HepG2 (cell line): ENCODE measurements around the gene MRPL27. TPM values are rescaled to one million over a fixed set of nuclear protein-coding genes. Genes with fewer than 3 reads are reported as not detected.
A peak's percentile ranks its signal among the peaks of the same experiment; 100 is the strongest.

Experiments
- GMEB2 ChIP-seq: IDR thresholded peaks from 2 replicates; pipeline ENCODE4 v1.6.1; 2016; ENCODE audit warnings: missing biosample characterization, missing genetic modification reagents, low read depth
- MEIS2 ChIP-seq: sonication (generic); formaldehyde crosslinking; IDR thresholded peaks from 2 replicates; pipeline ENCODE4 v1.9.0; 2021; ENCODE audit warnings: mild to moderate bottlenecking, missing genetic modification reagents
- PRDM10 ChIP-seq: sonication (generic); formaldehyde crosslinking; IDR thresholded peaks from 2 replicates; pipeline ENCODE4 v1.4.0; 2020; ENCODE audit warnings: low read depth, missing genetic modification reagents
- SIX1 ChIP-seq: sonication (generic); formaldehyde crosslinking; IDR thresholded peaks from 2 replicates; pipeline ENCODE4 v1.4.0; 2020; ENCODE audit warnings: missing genetic modification reagents, borderline replicate concordance
- SMAD3 ChIP-seq: sonication (generic); formaldehyde crosslinking; IDR thresholded peaks from 2 replicates; pipeline ENCODE4 v1.4.0; 2020; ENCODE audit warnings: missing genetic modification reagents
- TBX2 ChIP-seq: sonication (generic); formaldehyde crosslinking; IDR thresholded peaks from 2 replicates; pipeline ENCODE4 v1.5.0; 2020; ENCODE audit warnings: missing genetic modification reagents, mild to moderate bottlenecking, borderline replicate concordance
- ZNF274 ChIP-seq: sonication (generic); formaldehyde crosslinking; IDR thresholded peaks from 2 replicates; pipeline ENCODE4 v1.5.1; 2020; ENCODE audit warnings: mild to moderate bottlenecking, missing genetic modification reagents
- ZNF282 ChIP-seq: fragments of 450-650 bp; IDR thresholded peaks from 2 replicates; pipeline ENCODE4 v1.6.1; 2018; ENCODE audit not compliant: partially characterized antibody
- ZNF670 ChIP-seq: sonication (generic); formaldehyde crosslinking; IDR thresholded peaks from 2 replicates; pipeline ENCODE4 v1.8.0; 2022; ENCODE audit warnings: mild to moderate bottlenecking, missing genetic modification reagents, borderline replicate concordance
- ZNF839 ChIP-seq: sonication (generic); formaldehyde crosslinking; IDR thresholded peaks from 2 replicates; pipeline ENCODE4 v1.4.0; 2020; ENCODE audit warnings: missing genetic modification reagents, mild to moderate bottlenecking, borderline replicate concordance
- ZSCAN30 ChIP-seq: sonication (generic); formaldehyde crosslinking; IDR thresholded peaks from 2 replicates; pipeline ENCODE4 v1.5.0; 2020; ENCODE audit warnings: mild to moderate bottlenecking, missing genetic modification reagents
- polyA plus RNA-seq, 8 experiments: library from polyadenylated mRNA; depleted of rRNA in 3 of 8; stranded (reverse) in 7 of 8; unstranded in 1 of 8; fragments of >200 nt; fragmentation: Illumina TruSeq in 4 of 8; extraction: Trizol in 4 of 8; gene quantifications; 2 replicates each; pipeline versions ENCODE4 v1.2.1 to v1.2.3, GENCODE V29; 2011 to 2016; ENCODE audit warnings: low read depth in 4 of 8, missing spikeins in 1 of 8, mixed read lengths in 1 of 8; ENCODE audit not compliant: insufficient read depth in 1 of 8
- total RNA-seq, 5 experiments: library from RNA; depleted of rRNA; stranded (reverse); fragments of >200 nt; fragmentation: Illumina TruSeq; extraction: Trizol; gene quantifications; 2 replicates each; pipeline ENCODE4 v1.2.3, GENCODE V29; 2016; ENCODE audit warnings: low read depth in 1 of 5
- TF ChIP-seq, protein P1 (sequence below): sonication (generic); formaldehyde crosslinking; IDR thresholded peaks from 2 replicates; pipeline ENCODE4 v1.9.0; 2021; ENCODE audit warnings: missing genetic modification reagents, borderline replicate concordance
- TF ChIP-seq, protein P2 (sequence below): sonication (generic); formaldehyde crosslinking; IDR thresholded peaks from 2 replicates; pipeline ENCODE4 v1.4.0; 2020; ENCODE audit warnings: missing genetic modification reagents, mild to moderate bottlenecking, borderline replicate concordance
- TF ChIP-seq, protein P3 (sequence below): sonication (generic); formaldehyde crosslinking; IDR thresholded peaks from 2 replicates; pipeline ENCODE4 v1.4.0; 2020; ENCODE audit warnings: missing genetic modification reagents

Gene MRPL27
- total and polyA plus RNA-seq, 2 of the 13 experiments (the other 11 are each of a cell fraction or from before 2014, with no cell fraction given) = 137 to 217 TPM

- TF ChIP-seq GMEB2 (CRISPR knock-in tag) (peak; percentile 14; the same call in 1 of the 2 replicates), ZNF274 (CRISPR knock-in tag) (peak; percentile 95), ZNF670 (peak; percentile 89), ZNF282 (no peak), PRDM10 (CRISPR knock-in tag) (peak; percentile 70; the same call in 1 of the 2 replicates), ZSCAN30 (no peak), SIX1 (CRISPR knock-in tag) (peak; percentile 52; the same call in 1 of the 2 replicates), SMAD3 (CRISPR knock-in tag) (peak; percentile 96), TBX2 (CRISPR knock-in tag) (peak; percentile 97), MEIS2 (CRISPR knock-in tag) (peak; percentile 85), ZNF839 (CRISPR knock-in tag) (peak; percentile 97; the same call in 1 of the 2 replicates)
- TF ChIP-seq, protein P1, sequence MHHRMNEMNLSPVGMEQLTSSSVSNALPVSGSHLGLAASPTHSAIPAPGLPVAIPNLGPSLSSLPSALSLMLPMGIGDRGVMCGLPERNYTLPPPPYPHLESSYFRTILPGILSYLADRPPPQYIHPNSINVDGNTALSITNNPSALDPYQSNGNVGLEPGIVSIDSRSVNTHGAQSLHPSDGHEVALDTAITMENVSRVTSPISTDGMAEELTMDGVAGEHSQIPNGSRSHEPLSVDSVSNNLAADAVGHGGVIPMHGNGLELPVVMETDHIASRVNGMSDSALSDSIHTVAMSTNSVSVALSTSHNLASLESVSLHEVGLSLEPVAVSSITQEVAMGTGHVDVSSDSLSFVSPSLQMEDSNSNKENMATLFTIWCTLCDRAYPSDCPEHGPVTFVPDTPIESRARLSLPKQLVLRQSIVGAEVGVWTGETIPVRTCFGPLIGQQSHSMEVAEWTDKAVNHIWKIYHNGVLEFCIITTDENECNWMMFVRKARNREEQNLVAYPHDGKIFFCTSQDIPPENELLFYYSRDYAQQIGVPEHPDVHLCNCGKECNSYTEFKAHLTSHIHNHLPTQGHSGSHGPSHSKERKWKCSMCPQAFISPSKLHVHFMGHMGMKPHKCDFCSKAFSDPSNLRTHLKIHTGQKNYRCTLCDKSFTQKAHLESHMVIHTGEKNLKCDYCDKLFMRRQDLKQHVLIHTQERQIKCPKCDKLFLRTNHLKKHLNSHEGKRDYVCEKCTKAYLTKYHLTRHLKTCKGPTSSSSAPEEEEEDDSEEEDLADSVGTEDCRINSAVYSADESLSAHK (CRISPR knock-in tag) = peak; percentile 88; the same call in 1 of the 2 replicates
- TF ChIP-seq, protein P2, sequence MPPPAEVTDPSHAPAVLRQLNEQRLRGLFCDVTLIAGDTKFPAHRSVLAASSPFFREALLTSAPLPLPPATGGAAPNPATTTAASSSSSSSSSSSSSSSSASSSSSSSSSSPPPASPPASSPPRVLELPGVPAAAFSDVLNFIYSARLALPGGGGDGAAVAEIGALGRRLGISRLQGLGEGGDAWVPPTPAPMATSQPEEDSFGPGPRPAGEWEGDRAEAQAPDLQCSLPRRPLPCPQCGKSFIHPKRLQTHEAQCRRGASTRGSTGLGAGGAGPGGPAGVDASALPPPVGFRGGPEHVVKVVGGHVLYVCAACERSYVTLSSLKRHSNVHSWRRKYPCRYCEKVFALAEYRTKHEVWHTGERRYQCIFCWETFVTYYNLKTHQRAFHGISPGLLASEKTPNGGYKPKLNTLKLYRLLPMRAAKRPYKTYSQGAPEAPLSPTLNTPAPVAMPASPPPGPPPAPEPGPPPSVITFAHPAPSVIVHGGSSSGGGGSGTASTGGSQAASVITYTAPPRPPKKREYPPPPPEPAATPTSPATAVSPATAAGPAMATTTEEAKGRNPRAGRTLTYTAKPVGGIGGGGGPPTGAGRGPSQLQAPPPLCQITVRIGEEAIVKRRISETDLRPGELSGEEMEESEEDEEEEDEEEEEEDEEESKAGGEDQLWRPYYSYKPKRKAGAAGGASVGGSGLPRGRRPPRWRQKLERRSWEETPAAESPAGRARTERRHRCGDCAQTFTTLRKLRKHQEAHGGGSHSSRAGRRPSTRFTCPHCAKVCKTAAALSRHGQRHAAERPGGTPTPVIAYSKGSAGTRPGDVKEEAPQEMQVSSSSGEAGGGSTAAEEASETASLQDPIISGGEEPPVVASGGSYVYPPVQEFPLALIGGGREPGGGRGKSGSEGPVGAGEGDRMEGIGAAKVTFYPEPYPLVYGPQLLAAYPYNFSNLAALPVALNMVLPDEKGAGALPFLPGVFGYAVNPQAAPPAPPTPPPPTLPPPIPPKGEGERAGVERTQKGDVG (CRISPR knock-in tag) = peak; percentile 93
- TF ChIP-seq, protein P3, sequence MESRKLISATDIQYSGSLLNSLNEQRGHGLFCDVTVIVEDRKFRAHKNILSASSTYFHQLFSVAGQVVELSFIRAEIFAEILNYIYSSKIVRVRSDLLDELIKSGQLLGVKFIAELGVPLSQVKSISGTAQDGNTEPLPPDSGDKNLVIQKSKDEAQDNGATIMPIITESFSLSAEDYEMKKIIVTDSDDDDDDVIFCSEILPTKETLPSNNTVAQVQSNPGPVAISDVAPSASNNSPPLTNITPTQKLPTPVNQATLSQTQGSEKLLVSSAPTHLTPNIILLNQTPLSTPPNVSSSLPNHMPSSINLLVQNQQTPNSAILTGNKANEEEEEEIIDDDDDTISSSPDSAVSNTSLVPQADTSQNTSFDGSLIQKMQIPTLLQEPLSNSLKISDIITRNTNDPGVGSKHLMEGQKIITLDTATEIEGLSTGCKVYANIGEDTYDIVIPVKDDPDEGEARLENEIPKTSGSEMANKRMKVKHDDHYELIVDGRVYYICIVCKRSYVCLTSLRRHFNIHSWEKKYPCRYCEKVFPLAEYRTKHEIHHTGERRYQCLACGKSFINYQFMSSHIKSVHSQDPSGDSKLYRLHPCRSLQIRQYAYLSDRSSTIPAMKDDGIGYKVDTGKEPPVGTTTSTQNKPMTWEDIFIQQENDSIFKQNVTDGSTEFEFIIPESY (CRISPR knock-in tag) = peak; percentile 34; the same call in 1 of the 2 replicates
Observed at GRCh38 chr17:50372758-50373556, at the start of gene MRPL27, which contains the start of gene EME1 (continued).
